Endothelial cell of umbilical vein (primary cell): ENCODE measurements around the gene DDA1. TPM values are rescaled to one million over a fixed set of nuclear protein-coding genes. Genes with fewer than 3 reads are reported as not detected.

Source experiments
- BruUV-seq: library from RNA; stranded (reverse); fragments of 400-500 nt; replicated peaks from 2 replicates; lab custom pipeline; 2021; lab: Mats Ljungman, UMichigan
- CTCF ChIA-PET: fragments of 300-600, 350-600 bp; sonication (Branson Sonifier 250); formaldehyde crosslinking; loops from one replicate; lab custom pipeline; 2021; ENCODE audit warnings: antibody characterized with exemption, inconsistent platforms; lab: Charles Lee
- POLR2A ChIA-PET: fragments of 300-600, 350-600 bp; sonication (Branson Sonifier 250); formaldehyde crosslinking; loops from one replicate; lab custom pipeline; 2021; ENCODE audit warnings: antibody characterized with exemption, inconsistent platforms; lab: Charles Lee
- DNase-seq: peaks from one replicate; pipeline ENCODE4 v3.0.0-alpha.2; 2011; ENCODE audit warnings: low read depth, low spot score
- FAIRE-seq: peaks from 2 replicates; lab custom pipeline; 2011; peaks lifted over from hg19 to GRCh38; lab: Jason Lieb, UNC
- H2AFZ ChIP-seq: 2 replicates; pipeline ENCODE4 v1.6.0; 2012; ENCODE audit warnings: low read depth, low read length, control low read depth, inconsistent platforms
- H3K27ac ChIP-seq: 2 replicates; pipeline ENCODE4 v1.5.1; 2011; ENCODE audit warnings: low read depth, mild to moderate bottlenecking, control low read depth, low read length, moderate library complexity; ENCODE audit not compliant: insufficient read depth
- H3K27me3 ChIP-seq, 2 experiments: 2 replicates each; pipeline versions ENCODE4 v1.6.0 to v1.6.1; 2011; ENCODE audit warnings: low read length in 2 of 2, mixed read lengths in 1 of 2; ENCODE audit not compliant: control insufficient read depth in 2 of 2, insufficient read depth in 2 of 2
- H3K36me3 ChIP-seq, 2 experiments: 2 replicates in 1 of 2; 3 replicates in 1 of 2; pipeline ENCODE4 v1.5.1; 2011; ENCODE audit warnings: low read length in 2 of 2, mild to moderate bottlenecking in 1 of 2, moderate library complexity in 1 of 2; ENCODE audit not compliant: control insufficient read depth in 2 of 2, insufficient read depth in 2 of 2; ENCODE audit errors: extremely low read depth in 1 of 2
- H3K4me1 ChIP-seq: 3 replicates; pipeline ENCODE4 v1.5.1; 2011; ENCODE audit warnings: mild to moderate bottlenecking, low read length; ENCODE audit not compliant: control insufficient read depth, insufficient read depth; ENCODE audit errors: extremely low read depth
- H3K4me2 ChIP-seq: 2 replicates; pipeline ENCODE4 v1.6.1; 2011; ENCODE audit warnings: low read length, control low read depth, mixed read lengths; ENCODE audit not compliant: insufficient read depth
- H3K4me3 ChIP-seq, 3 experiments: fragments of 200-600 bp in 1 of 3; sonication (generic), shearing (Covaris generic) in 1 of 3; replicated peaks in 1 of 3; 2 replicates each; pipeline ENCODE4 v1.5.1; 2011 to 2016; ENCODE audit warnings: control low read depth in 3 of 3, low read length in 3 of 3, mild to moderate bottlenecking in 2 of 3, inconsistent platforms in 1 of 3, low read depth in 1 of 3, moderate library complexity in 1 of 3; ENCODE audit not compliant: insufficient read depth in 1 of 3
- H3K79me2 ChIP-seq: 2 replicates; pipeline ENCODE4 v1.6.0; 2012; ENCODE audit warnings: low read length, inconsistent platforms; ENCODE audit not compliant: control insufficient read depth, insufficient read depth
- H3K9ac ChIP-seq: replicated peaks from 2 replicates; pipeline ENCODE3; 2011; ENCODE audit warnings: low read length, control low read depth; ENCODE audit not compliant: insufficient read depth; ENCODE audit errors: extremely low read depth
- H3K9me1 ChIP-seq: replicated peaks from 3 replicates; pipeline ENCODE4 v1.6.0; 2011; ENCODE audit warnings: mild to moderate bottlenecking, low read length; ENCODE audit not compliant: control insufficient read depth, insufficient read depth; ENCODE audit errors: extremely low read depth
- H3K9me3 ChIP-seq: replicated peaks from 2 replicates; pipeline ENCODE4 v1.5.1; 2012; ENCODE audit warnings: low read length, inconsistent platforms; ENCODE audit not compliant: control insufficient read depth, insufficient read depth
- H4K20me1 ChIP-seq: replicated peaks from 2 replicates; pipeline ENCODE3; 2011; ENCODE audit warnings: mild to moderate bottlenecking, low read length; ENCODE audit not compliant: control insufficient read depth, insufficient read depth; ENCODE audit errors: extremely low read depth
- CTCF ChIP-seq, 2 donors: IDR thresholded peaks; 1 replicate in 1 of 2; 2 replicates in 1 of 2; pipeline ENCODE4 v1.5.1; 2011; ENCODE audit warnings: low read length in 2 of 2, mild to moderate bottlenecking in 2 of 2, moderate library complexity in 2 of 2, control low read depth in 1 of 2, inconsistent platforms in 1 of 2, low read depth in 1 of 2; ENCODE audit not compliant: insufficient read depth in 1 of 2; ENCODE audit errors: extremely low read depth in 1 of 2
- GATA2 ChIP-seq: IDR thresholded peaks from 2 replicates; pipeline ENCODE4 v1.7.0; 2011; ENCODE audit warnings: low read depth, mild to moderate bottlenecking, moderate library complexity, mixed read lengths, low read length; ENCODE audit not compliant: insufficient read length, insufficient read depth
- dilution Hi-C: fragments of 300-500 bp; cut with MboI; formaldehyde crosslinking; loops from one replicate; pipeline ENCODE4 v1.15.0; 2019; ENCODE audit warnings: low sequenced_read_pairs; ENCODE audit not compliant: extremely low pct_ligation_motif_present
- intact Hi-C: fragments of 100-400 bp; cut with micrococcal nuclease; formaldehyde crosslinking; loops from one replicate; pipeline ENCODE4 v1.10.0; 2022
- polyA plus RNA-seq, 4 experiments: library from polyadenylated mRNA; depleted of rRNA in 3 of 4; stranded (reverse) in 3 of 4; unstranded in 1 of 4; fragments of >200 nt; gene quantifications; 2 replicates each; pipeline versions ENCODE4 v1.2.1 to v1.2.3, GENCODE V29; 2011 to 2012; ENCODE audit warnings: missing spikeins in 1 of 4
- total RNA-seq: library from RNA; stranded (reverse); gene quantifications from 2 replicates; pipeline ENCODE4 v1.2.3, GENCODE V29; 2021
- TF ChIP-seq, protein P1 (sequence below): IDR thresholded peaks from 2 replicates; pipeline ENCODE4 v1.6.1; 2011; ENCODE audit not compliant: insufficient read depth, insufficient read length

DDA1 gene
- total and polyA plus RNA-seq, 2 donors (not counting 3 experiments of a cell fraction or from before 2014, with no cell fraction given), result 52.9 to 64.7 TPM

- intact Hi-C loops (no loop called here), dilution Hi-C loops (no loop called here)
- peaks cover 15% of the 10 kb centered on the region for H3K4me1 ChIP-seq
- H4K20me1 ChIP-seq, result no peaks in the 10 kb centered on the region
- CTCF ChIA-PET, result interaction anchor here (0.6 to 2.5 kb wide), 3 partner anchors 27 to 54 kb away, joined by 3 to 12 read pairs (median 4); partner anchors contain the start of gene MRPL34
- BruUV-seq, result no TSS peak
- peaks cover 4 to 19% of the 10 kb centered on the region in 2 experiments for H3K27me3 ChIP-seq
- no peak overlapping the region for H3K4me3 ChIP-seq
- no peaks in the 10 kb centered on the region for H3K9me3 ChIP-seq
- H3K4me2 ChIP-seq, result no peak overlapping the region
- DNase-seq, result no peak
- no peak overlapping the region for H3K9ac ChIP-seq
- no peaks in the 10 kb centered on the region for H3K9me1 ChIP-seq
- no peaks in the 10 kb centered on the region for H3K36me3 ChIP-seq
- H3K27ac ChIP-seq, result no peak overlapping the region
- no peaks in the 10 kb centered on the region for H3K79me2 ChIP-seq
- FAIRE-seq, result no peak
- no peak overlapping the region for H2AFZ ChIP-seq
- TF ChIP-seq CTCF (IDR thresholded peaks at IDR 0.05; ENCODE audit: extremely low read depth in 1 of 2, insufficient read depth in 1 of 2, low read depth in 1 of 2, low read length in 2 of 2), result no peak
- TF ChIP-seq GATA2, result no peak
- TF ChIP-seq, protein P1, sequence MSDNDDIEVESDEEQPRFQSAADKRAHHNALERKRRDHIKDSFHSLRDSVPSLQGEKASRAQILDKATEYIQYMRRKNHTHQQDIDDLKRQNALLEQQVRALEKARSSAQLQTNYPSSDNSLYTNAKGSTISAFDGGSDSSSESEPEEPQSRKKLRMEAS, result no peak
- POLR2A ChIA-PET, result no interaction called here
Measured at GRCh38 chr19:17332360-17332676, 23.0 kb downstream of the DDA1 start.
